Thoracic aorta (tissue), 2 donors: ENCODE measurements around the gene SCIMP. TPM values are rescaled to one million over a fixed set of nuclear protein-coding genes. Genes with fewer than 3 reads are reported as not detected.
A peak's percentile ranks its signal among the peaks of the same experiment; 100 is the strongest.

Experiments used
- ATAC-seq: fragments of 150-250 bp; one replicate; pipeline ENCODE4 v1.8.0; 2017; ENCODE audit warnings: low read depth; ENCODE audit not compliant: insufficient number of reproducible peaks, low FRiP score
- DNase-seq: peaks from one replicate; pipeline ENCODE4 v3.0.0-alpha.2; 2020; ENCODE audit warnings: low spot score
- H3K27ac ChIP-seq, 2 donors: fragments of 200-600 bp; sonication (generic); 1 replicate in 1 of 2; 2 replicates in 1 of 2; pipeline ENCODE4 v1.5.1; 2016; ENCODE audit warnings: mild to moderate bottlenecking in 2 of 2, moderate library complexity in 2 of 2
- H3K27me3 ChIP-seq: fragments of 200-600 bp; sonication (generic); replicated peaks from 2 replicates; pipeline ENCODE4 v1.6.0; 2016; ENCODE audit warnings: mild to moderate bottlenecking; ENCODE audit not compliant: insufficient read depth
- H3K36me3 ChIP-seq: fragments of 200-600 bp; sonication (generic); one replicate; pipeline ENCODE4 v1.5.1; 2016
- H3K4me1 ChIP-seq, 2 donors: fragments of 200-600 bp; sonication (generic); 1 replicate in 1 of 2; 2 replicates in 1 of 2; pipeline versions ENCODE4 v1.5.1 to v1.6.0; 2016; ENCODE audit warnings: low read depth in 2 of 2, mild to moderate bottlenecking in 1 of 2; ENCODE audit not compliant: control insufficient read depth in 1 of 2
- H3K4me3 ChIP-seq: fragments of 200-600 bp; sonication (generic); 2 replicates; pipeline ENCODE4 v1.5.1; 2016; ENCODE audit warnings: mild to moderate bottlenecking
- H3K9me3 ChIP-seq: fragments of 200-600 bp; sonication (generic); 2 replicates; pipeline ENCODE4 v1.5.1; 2016
- total RNA-seq, 2 donors: library from RNA; depleted of rRNA; stranded (reverse); fragments of >200 nt; gene quantifications; one replicate each; pipeline versions ENCODE4 v1.1.0 to v1.2.3, GENCODE V29; 2016
- TF ChIP-seq, protein P1 (sequence below): fragments of 200-600 bp; sonication (generic); IDR thresholded peaks from one replicate; pipeline ENCODE4 v1.5.1; 2019; ENCODE audit warnings: antibody characterized with exemption

Gene SCIMP
- total RNA-seq, 2 donors from 2014 or later, result 13.4 to 14.9 TPM

DNA sequence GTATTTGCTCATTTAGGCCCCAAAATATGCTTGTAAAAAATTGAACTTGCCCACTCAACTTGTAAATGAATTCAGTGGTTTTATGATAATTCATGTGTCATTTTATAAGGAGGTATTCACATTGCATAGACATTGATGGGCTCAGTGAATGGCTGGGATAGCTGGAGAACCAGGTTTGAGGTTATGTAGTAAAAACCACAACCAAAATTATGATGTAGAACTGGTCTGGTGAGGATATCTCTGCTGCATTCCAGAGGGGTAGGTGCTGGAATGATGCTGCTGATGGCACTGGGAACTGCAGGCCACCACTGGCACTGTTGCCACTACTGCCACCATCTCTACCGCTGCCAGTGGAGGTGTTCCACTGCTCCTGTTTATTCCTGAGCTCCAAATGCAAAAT, 25.9 kb upstream of the SCIMP start:
- no peaks in the 10 kb centered on the region for H3K27me3 ChIP-seq
- no peak for ATAC-seq
- no peaks in the 10 kb centered on the region for H3K9me3 ChIP-seq
- TF ChIP-seq, protein P1, sequence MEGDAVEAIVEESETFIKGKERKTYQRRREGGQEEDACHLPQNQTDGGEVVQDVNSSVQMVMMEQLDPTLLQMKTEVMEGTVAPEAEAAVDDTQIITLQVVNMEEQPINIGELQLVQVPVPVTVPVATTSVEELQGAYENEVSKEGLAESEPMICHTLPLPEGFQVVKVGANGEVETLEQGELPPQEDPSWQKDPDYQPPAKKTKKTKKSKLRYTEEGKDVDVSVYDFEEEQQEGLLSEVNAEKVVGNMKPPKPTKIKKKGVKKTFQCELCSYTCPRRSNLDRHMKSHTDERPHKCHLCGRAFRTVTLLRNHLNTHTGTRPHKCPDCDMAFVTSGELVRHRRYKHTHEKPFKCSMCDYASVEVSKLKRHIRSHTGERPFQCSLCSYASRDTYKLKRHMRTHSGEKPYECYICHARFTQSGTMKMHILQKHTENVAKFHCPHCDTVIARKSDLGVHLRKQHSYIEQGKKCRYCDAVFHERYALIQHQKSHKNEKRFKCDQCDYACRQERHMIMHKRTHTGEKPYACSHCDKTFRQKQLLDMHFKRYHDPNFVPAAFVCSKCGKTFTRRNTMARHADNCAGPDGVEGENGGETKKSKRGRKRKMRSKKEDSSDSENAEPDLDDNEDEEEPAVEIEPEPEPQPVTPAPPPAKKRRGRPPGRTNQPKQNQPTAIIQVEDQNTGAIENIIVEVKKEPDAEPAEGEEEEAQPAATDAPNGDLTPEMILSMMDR, result no peak
- DNase-seq, result no peak
- no peak overlapping the region for H3K27ac ChIP-seq
- no peaks in the 10 kb centered on the region for H3K4me1 ChIP-seq
- H3K4me3 ChIP-seq, result no peak overlapping the region
- no peaks in the 10 kb centered on the region for H3K36me3 ChIP-seq

DNA sequence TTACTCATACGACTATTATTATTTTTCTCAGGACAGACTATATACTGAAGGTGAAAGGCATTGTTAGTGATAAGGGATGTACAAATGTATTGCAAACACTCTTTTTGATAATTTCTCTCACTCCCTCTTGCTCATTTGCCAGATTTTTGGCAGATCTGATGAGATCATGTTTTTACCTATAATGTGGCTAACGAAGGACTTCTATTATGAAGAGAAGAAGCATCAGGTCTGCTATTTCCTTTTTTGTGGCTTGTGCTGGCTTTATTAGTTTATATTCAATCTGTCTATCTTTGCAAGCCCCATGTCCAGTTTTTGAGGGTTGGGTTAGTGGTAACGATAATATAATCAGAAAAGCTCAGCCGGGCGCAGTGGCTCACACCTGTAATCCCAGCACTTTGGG, 22.5 kb upstream of the SCIMP start:
- Histone ChIP-seq H3K36me3 (no peaks in the 10 kb centered on the region), H3K9me3 (no peaks in the 10 kb centered on the region), H3K27ac (no peak overlapping the region), H3K4me1 (no peaks in the 10 kb centered on the region), H3K4me3 (no peak overlapping the region), H3K27me3 (no peaks in the 10 kb centered on the region)
- DNase-seq (no peak), ATAC-seq (no peak)
- TF ChIP-seq, protein P1, result no peak

DNA sequence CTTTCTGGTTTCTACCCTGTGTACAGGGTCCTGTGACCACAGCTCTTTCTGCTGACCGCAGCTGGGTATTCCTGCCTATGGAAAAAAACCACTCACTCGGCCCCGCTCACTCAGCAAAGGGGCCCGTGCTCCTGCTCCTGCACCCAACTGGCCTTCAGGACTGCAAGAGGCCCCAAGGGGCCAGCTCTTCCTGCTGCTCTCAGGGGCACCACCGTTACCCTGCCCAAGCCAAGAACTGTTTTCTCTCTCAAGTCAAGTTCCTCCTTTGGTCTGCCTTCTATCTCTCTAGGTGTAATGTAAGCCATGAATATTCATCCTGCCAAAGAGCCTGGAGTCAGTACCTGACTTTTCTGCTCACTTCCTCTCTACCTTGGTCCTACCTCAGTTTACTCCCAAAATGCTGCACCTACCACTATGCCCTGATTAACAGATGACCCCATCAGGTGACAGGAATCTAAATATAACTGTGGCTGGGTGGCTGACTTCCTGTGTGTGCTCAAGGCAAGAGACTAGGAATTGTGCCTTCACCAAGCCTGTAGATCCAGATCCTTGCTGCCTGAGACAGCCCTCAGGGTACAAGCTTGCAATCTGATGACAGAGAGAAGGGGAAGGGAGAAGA, 20.4 kb upstream of the SCIMP start:
- ATAC-seq, result no peak
- no peak overlapping the region for H3K4me3 ChIP-seq
- H3K4me1 ChIP-seq, result no peaks in the 10 kb centered on the region
- no peak overlapping the region for H3K27ac ChIP-seq
- H3K36me3 ChIP-seq, result no peaks in the 10 kb centered on the region
- no peaks in the 10 kb centered on the region for H3K9me3 ChIP-seq
- no peaks in the 10 kb centered on the region for H3K27me3 ChIP-seq
- TF ChIP-seq, protein P1, result no peak
- no peak for DNase-seq

DNA sequence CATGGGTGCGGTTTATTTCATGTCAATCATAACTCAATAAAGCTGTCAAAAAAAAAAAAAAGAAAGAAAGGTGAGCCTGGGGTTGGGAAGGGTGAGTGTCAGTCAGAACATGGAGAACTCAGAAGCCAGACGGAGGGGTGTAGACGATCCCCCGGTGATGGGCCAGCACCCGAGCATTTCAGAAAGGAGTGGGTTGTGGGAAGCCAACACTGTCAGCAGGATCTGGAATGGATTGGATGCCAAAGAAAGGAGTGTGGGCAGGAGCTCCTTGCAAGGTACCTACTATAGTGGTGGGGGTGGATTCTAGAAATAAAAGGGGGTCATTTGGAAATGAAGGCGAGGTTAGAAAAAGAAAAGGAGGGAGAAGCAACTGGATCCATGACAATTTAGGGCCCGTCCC, 19.8 kb upstream of the SCIMP start:
- no peaks in the 10 kb centered on the region for H3K4me1 ChIP-seq
- no peak overlapping the region for H3K4me3 ChIP-seq
- H3K27ac ChIP-seq, result no peak overlapping the region
- TF ChIP-seq, protein P1, result no peak
- DNase-seq (no peak), ATAC-seq (no peak)
- H3K27me3 ChIP-seq, result no peaks in the 10 kb centered on the region
- H3K36me3 ChIP-seq, result no peaks in the 10 kb centered on the region
- no peaks in the 10 kb centered on the region for H3K9me3 ChIP-seq

DNA sequence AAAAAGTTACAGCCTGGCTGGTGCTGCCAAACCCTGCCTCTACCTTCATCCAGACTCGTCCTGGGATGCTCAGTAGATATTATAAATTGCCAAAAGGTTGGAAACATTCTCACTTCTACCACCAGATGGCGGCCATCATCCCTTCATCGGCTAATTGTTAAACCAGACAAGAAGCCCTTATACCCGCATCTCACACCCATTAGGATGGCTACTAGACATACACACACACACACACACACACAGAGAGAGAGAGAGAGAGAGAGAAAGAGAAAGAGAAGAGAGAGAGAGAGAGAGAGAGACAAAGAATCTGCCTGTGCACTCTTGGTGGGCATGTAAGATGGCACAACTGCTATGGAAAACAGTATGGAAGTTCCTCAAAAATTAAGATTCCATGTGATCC, 15.0 kb upstream of the SCIMP start:
- no peak overlapping the region for H3K27ac ChIP-seq
- no peaks in the 10 kb centered on the region for H3K9me3 ChIP-seq
- H3K4me3 ChIP-seq, result no peak overlapping the region
- DNase-seq, result peak; percentile 29
- no peak for ATAC-seq
- no peaks in the 10 kb centered on the region for H3K36me3 ChIP-seq
- TF ChIP-seq, protein P1, result peak; percentile 51
- H3K27me3 ChIP-seq, result no peaks in the 10 kb centered on the region
- H3K4me1 ChIP-seq, result no peaks in the 10 kb centered on the region
